ENCODE data around the gene SLC51B. TPM values are rescaled to one million over a fixed set of nuclear protein-coding genes. Genes with fewer than 3 reads are reported as not detected.
"Not testable (repeated sequence)": the region's sequence is repeated elsewhere in the genome, so short reads cannot be mapped to it uniquely, and the experiment has no call there.

The SLC51B gene
- polyA plus RNA-seq, 12 donors, result 1.0 to 1.9 (median 1.4) TPM; not detected in 2

DNA sequence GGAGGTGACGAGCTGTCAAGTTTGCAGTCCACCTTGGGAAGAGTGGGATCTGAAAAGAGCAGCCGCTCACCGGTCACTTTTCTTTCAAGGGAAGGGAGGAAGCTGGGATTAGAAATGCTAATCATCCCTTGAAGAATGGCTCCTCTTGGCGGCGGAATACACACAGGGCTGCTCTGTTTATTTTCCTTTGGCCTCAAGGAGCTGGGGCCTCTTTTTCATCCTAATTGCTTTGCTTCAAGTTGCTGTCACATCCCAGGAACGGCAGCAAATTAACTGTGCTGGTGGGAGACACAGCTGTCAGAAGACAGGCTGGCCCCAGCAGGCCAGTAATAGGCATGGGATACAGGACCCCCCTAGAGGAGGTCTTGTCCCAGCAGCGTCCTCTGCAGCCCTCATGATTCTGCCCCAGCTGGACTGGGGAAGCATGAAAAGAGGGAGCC lies 38.1 kb downstream of the SLC51B start:
- no peak for DNase-seq

DNA sequence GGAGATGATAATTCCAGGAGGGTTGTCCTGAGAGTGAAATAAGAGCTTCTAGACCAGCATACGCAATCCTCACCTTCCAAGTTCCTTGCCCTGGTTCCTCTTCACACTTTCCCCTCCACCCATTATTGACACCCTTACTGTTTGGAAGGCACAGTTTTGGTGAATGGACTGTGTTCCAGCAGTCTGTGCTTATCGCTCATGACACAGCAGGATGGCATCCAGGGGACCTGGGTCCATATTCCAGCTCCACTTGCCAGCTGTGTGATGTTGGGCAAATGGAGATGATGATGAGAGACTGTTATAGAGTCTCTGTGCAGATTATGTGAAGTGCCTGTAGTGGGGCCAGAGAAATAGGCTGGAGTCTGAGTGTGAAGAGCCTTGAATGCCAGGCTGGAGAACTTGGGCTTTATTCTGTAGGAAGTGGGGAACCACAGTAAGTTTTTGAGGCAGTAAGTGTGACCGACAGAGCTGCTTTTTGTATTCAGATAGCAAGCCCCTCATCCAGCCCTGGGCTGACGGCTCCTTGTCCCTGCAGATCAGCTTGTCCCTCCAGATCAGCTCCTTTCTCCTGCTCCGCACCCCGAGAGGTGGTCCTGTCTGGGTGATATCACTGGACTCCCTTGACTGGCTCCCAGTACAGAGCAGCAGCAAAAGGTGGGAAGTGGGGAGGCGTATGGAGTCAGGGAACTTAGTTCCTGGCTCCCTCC lies 39.5 kb downstream of the SLC51B start:
- DNase-seq, result no peak

DNA sequence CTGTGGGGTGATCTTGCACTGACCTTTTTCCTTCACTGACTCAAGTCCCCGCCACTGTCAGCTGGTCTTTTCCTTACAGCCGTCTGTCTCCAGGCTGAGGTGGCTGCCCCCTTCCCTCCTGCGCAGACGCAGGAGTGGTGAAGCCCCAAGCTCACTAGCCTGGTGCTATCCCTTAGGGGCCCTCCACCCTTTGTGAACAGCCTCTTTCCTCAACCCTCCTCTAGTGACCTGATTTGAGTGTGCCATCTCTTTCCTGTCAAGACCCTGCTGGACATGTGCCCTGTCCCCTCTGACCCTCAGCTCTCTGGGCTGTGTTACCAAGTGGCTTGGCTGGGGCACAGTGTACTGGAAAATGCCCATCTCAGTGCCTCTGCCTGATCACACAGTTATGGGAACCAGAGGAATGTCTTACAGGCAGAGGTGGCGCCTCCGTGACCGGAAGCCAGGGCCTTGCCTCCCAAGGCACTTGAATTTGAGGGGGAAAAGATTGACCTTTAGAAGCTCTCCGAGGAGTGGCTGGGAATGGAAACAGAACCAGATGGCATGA lies 40.1 kb downstream of the SLC51B start:
- DNase-seq, result no peak

DNA sequence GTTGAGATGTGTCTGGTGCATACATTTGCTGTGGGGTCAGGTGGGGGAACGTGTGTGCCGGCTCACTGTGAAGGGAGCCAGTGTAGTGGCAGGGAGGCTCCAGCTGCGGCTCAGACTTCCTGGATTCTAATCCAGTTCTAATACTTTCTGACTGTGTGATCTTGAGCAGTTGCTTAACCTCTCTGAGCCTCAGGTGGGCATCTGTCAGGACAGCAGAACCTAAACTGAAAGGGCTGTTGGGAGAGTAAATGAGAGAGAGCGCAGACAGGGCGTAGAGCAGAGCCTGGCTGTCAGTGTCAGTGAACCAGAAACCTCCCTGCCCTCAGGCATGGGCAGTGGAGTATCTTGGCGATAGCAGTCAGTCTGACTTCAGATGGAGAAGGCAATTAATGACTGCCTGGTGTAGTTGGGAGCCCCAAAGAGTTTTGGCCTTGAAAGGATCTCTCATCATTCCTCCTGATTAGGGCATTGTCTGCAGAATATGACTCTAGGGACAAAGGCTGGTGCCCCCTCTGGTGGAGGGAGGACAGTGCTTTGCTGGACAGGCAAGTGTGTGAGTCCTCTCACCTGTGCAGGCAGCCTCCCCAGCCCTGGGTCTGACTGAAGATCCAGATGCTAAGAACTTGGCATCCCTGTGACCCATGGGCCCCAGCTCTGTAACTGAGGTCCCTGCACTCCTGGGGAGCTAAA lies 40.9 kb downstream of the SLC51B start:
- no peak for DNase-seq

DNA sequence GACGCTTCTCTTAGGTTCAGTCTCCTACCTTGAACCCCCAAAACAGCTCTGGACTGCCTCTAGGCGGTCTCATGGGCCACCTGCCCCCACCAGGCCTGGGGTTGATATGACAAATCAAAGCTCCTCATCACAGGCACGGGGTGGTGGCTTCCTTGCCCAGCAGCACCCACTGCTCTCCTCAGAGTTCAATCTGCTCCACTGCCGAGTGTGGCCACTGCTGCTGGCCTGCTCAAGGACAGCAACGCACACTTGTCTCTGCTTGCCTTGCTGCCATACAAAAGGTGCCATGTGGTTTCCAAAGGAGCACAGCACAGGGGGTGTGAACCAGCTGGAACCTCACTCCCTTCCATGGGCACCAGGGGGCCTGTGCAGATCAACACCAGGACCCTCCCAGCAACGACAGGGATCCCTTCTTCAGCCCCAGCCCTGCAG lies 41.5 kb downstream of the SLC51B start:
- DNase-seq, result no peak

DNA sequence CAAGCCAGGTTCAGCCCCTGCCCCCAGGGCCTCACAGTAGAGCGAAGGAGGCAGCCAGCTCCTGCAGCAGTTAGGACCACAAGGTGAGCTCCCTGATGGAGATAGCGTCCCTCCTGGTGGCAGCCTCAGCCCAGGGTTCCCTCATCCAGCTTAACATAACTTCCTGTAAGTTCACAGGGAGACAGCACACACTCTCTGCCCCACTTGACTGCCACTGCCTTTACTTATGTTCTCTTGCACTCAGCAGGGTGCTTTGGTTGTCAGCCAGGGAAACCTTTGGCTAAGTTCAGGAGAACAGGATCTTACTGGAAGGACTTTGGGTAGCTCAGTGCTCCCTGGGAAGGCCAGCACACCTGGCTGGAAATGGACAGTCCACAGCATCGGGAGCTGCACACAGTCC lies 42.2 kb downstream of the SLC51B start:
- DNase-seq, result no peak

DNA sequence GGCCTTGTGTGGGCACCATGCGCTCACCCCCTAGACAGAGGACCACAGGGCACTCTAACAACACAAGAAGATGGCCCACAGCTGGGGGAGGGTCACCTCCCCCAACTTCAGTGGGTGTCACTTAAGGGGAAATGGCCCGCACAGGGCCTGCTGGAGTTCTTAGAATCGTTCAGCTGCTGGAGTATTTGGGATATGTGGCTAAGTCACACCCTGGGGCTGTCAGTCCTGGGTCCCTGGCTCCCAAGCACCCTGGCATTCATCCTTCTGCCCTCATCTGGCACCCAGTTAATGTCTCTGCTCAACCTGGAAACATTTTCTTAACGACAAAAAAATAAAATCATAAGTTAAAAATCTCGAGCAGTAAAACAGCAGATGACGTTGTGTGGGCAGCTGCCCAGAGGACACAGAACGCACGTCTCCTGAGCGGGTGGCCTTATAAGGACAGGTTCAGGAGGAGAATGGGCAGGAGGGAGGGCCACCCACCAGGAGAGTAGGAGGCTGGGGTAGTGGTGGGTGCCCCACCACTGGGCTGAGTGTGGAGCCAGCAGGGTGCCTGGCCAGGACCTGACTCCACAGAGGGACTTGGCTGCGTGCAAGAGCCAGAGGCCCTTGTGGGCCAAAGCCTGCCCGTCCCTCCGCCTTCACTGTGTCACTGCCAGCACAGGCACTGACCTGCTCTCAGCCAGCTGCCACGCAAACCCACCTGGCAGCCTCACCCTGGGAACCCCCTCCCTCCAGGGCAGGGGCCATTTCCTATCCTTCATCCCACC lies 42.9 kb downstream of the SLC51B start:
- DNase-seq, result no peak

DNA sequence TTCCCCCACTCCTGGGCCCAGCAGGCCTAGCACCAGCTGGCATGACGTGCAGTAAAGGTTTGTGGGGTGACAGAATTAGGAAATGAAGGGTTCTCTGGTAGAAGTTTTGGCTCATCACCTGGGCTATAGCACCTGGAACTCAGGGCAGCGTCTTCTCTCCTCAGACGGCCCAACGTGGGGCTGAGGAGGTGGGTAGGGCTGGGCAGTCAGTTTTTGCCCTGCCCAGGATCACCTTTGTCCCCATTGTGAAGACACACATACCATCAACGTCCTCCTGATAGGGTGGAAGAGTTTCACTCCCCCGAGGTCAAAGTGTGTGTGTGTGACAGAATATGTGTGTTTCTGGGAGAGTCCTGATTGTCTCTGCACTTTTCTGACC lies 43.4 kb downstream of the SLC51B start:
- no peak for DNase-seq

DNA sequence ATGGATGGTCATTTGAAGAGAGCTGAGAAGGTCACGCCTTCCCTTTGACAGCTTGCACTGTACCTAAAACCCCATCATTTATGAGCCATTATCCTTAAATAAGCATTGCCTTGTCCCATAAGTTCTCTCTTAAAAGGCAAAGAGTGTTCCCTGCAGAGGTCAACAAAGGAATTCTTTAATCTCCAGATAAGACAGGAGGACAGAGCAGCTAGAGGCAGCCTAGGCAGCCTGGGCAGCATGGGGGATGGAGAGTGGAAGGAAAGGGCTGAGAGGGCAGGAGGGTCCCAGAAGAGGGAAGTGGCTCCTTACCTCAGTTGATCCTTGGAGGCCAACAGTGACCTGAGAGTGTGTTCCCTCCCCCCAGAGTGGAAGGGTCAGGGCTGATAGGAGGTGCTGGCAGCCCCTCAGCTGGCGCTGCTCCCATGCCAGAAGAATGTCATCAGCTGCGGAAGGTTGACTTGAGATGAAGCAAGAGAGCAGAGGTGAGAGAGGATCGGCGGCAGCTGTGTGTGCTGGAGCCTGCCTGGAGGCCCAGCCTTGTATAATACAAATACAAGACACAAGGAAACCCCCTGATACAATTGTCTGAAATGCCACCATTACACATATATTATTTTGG lies 44.1 kb downstream of the SLC51B start:
- no peak for DNase-seq

DNA sequence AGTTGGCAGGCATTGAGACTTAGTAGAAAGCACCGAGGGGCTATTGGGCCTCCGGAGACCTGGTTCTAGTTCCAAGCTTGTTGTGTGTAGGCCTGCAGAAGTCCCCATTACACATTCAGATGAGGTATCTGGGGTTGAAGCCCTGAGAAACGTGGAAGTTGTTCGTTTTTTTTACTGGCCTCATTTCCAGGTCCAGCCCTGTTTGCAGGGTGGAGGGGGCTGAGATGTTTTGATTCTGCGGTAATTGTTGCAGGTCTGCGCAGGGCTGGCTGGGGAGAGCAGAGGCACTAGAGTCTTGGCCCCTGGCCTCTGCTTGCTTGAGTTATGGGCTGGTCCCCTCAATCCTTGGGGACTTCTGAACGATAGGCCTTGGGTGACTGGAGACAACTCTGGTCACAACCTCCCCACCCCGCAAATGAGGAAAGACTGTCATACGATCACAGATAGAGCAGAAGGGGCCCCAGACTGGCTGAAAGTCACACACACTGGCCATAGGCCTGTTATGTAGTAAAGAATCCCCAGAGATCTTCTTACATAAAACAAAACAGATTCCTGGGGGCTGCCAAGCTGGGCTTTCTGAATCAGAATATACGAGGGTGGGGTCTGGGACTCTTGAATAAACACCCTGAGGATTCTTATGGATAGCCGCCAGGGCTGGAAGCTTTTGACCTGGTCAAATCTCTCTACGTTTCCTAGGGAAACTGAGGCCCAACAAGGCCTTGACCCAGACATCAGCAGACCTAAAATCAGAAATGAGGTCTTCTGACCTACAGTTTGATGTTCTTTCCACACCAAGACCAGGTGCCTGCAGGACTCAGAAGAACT lies 47.0 kb downstream of the SLC51B start:
- DNase-seq, result no peak

DNA sequence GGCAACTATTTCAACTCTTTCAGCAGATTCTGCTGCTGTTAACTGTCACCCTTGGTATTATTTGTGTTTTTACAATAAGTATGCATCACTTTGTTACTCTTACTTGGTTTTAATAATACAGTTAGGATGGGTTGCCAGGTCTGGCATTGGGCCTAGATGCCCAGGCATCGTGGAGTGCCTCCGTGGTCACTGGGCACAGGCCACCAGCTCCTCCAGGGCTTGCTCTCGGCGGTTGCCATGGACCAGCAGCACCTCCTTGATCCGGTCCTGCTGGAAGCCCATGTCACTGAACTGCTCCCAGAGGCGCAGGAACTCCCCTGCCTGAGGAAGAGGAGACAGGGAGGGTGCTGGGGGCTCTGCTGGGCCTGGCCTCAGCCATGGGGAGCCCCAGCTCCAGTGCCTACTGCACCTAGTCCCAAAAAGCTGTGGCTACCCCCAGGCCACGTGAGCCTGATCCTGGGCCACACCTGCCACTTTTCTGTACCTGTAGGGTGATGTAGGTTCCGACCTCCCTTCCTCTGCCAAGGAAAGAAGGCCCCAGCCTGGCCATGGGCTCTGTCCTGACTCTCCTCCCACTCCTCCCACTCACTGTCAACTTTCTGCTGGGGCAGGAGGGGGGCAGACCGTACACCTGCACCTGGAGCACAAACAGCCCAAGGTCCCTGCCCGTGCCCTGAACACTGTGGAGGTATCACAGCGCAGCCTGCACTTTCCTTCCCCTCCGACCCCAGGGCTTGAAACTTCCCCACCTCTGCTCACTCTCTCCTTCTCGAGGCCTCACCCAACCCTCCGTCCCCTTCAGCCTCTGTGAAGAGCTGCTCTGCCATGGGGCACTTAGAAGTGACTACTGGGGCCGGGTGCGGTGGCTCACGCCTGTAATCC lies 48.0 kb downstream of the SLC51B start:
- no peak for DNase-seq

DNA sequence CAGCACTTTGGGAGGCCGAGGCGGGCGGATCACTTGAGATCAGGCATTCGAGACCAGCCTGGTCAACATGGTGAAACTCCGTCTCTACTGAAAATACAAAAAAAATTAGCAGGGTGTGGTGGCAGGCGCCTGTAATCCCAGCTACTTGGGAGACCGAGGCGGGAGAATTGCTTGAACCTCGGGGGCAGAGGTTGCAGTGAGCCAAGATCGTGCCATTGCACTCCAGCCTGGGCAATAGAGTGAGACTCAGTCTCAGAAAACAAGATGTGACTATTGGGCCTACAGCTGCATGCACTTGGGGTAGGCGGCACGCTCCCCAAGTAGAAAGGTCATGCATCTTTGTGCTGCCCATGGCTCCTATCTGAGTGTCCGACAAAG lies 48.6 kb downstream of the SLC51B start:
- not testable (repeated sequence) for DNase-seq

DNA sequence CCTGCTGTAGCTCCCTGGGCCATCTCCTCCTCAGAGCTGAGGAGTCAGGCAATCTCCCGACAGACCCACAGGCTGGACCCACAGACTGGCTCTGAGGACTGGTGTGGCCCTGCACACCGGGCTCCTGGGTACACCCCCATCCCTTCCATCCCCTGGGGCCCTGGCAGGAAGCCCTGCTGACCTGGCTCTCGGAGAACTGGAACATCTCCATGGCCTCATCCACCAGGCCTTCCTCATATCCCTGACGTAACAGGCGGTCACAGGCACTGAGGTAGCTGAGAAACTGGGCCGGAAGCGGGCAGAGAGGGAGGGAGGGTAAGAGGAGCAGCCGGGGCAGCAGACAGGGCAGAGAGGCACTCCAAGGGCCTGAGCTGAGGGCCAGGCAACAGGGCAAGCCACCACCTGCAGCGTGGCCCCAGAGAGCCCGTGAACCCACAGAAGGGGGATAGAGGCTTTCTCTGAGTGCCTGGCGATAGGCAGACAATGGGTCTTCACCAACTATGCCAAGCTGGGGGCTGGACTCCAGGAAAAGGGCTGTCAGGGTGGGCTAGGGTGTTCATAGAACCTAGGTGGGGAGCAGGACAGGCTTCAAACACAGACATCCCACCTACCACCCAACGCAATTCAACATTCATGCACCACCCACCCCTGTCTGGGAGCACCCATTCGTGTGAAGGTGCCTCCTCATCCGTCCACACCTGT lies 49.3 kb downstream of the SLC51B start:
- DNase-seq, result no peak

DNA sequence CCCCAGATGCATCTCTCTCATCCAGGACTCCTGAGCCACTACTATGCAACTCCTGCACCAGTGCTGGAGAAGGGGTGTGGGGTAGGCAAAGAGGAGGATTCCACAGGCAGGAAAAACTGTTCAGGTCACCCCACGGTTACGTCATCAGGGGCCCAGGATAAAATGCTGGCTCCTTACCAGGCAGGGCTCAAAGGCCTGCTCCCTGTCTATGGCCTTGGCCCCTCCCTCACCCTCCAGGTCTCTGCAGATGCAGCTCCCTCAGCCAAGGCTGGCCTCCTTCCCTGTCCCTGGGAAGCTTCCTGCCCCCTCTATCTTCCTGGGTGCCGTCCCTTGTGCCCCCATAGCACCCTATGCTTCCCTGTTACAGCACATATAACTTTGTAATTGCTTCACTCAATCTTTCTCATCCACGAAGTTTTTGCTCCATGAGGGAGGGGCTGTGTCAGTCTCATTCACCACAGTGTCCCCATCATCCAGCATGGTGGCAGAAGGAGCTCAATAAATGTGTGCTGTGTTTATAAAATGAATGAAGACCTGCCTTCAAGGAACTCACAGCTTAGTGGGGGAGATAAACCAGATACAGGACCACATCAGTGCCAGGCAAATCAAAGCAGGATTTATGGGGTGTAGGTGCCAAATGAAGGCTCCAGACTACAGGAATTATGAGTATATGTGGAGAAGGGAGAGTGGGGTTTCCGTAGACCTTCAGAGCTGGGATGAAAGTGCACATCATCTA lies 50.0 kb downstream of the SLC51B start:
- DNase-seq, result no peak

DNA sequence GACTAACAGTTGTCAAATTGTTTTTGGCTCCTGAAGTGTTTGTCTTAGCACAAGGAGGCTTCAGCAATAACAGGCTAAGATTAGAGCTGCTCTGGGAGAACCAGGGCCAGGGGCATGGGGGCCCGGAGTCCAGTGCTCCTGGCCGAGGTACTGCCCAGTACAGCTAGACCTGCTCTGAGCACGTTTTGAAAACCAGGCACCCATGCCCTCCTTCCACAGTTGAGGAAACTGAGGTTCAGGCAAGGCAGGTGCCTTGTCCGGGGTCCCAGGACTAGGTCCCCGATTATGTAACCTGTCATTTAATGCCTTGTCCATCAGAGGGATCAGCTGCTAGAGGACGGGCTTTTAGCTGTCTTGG lies 50.5 kb downstream of the SLC51B start:
- DNase-seq, result no peak

DNA sequence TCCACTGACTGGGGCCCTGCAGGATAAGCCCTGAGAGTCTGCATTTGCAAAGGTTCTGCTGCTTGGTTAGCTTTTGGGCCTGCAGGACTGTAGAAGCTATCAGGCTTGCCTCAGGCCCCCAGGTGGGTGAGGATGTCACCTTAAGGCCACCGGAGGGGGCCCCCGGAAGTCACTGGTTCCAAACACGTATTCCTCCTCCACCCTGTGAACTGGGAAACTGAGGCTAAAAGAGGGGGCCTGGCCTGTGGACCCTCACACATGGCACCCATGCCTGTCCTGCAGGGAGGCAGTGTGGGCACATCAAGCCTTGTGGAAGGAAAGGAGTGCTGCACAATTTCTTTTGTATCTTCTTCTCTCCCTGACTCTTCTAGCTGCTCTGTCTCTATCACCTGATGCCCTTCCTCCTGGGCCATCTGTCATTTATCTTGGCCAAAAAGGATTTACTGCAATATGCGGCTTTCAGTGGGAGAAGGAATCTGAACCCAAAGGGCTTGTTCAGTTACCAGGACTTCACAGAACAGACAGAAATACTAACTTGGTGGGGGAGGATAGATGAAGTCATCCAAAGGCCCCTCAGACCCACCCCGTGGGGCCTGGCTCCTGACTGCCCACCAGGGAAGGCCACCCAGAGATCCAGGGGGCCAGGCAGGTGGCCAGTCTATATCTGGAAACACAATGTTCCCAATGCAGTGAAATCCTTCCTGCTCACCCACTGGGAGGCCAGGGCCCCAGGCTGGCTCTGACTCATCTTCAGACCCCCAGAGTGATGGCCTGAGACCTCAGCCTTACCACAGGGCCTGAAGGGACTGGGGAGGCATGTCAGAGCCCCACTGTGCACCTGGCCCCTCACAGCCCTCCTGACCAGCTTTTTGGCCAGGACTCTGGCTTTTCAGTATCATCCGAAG lies 51.5 kb downstream of the SLC51B start:
- no peak for DNase-seq

DNA sequence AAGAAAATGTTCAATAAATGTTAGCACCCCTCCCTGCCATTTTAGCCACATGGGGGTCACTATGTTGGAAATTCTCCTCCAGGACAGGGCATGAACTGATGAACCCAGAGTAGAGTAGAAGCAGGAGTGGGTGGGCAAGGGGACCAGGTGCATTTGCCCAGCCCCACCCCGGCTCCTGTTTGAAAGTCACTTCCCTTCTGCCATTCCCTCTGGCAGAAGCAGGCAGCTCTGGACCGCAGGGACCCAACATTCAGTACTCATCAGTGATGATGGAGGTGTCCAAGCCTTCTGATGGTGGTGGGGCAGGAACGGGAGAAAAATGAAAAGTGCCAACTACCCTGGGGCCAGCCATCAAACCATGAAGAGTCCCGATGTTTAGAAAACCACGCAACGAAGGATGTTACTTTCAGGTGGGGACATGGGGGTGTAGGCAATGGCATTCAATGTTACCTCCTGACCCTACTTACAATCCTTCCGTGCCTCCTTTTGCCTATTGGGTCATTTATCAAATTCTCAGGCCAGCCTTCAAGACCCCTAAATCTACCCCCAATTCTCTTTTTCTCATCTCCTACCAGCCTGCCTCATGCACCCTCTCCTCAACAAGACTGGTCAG lies 52.6 kb downstream of the SLC51B start:
- no peak for DNase-seq

Data from muscle of arm (tissue), 12 donors.